ENCODE results near the gene DEFB125. TPM values are rescaled to one million over a fixed set of nuclear protein-coding genes. Genes with fewer than 3 reads are reported as not detected.
"Not testable (repeated sequence)": the region's sequence is repeated elsewhere in the genome, so short reads cannot be mapped to it uniquely, and the experiment has no call there.

DEFB125 gene
- total and polyA plus RNA-seq, 2 donors from 2014 or later, result not detected

DNA sequence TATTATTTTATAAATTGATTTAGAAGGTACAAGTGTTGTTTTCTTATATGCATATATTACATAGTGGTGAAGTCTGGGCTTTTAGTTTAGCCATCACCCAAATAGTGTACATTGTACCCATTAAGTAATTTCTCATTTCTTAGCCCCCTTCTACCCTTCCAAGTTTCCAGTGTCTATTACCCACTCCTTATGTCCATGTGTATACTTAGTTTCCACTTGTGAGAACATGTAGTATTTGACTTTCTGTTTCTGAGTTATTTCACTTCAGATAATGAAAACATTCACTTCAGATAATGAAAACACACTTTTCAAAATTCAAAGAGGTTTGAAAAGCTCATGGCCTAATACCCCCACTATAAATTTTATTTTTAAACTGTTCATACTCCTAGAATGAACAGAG, 14.5 kb downstream of the DEFB125 start:
- TF ChIP-seq, protein P1, sequence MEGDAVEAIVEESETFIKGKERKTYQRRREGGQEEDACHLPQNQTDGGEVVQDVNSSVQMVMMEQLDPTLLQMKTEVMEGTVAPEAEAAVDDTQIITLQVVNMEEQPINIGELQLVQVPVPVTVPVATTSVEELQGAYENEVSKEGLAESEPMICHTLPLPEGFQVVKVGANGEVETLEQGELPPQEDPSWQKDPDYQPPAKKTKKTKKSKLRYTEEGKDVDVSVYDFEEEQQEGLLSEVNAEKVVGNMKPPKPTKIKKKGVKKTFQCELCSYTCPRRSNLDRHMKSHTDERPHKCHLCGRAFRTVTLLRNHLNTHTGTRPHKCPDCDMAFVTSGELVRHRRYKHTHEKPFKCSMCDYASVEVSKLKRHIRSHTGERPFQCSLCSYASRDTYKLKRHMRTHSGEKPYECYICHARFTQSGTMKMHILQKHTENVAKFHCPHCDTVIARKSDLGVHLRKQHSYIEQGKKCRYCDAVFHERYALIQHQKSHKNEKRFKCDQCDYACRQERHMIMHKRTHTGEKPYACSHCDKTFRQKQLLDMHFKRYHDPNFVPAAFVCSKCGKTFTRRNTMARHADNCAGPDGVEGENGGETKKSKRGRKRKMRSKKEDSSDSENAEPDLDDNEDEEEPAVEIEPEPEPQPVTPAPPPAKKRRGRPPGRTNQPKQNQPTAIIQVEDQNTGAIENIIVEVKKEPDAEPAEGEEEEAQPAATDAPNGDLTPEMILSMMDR (IDR thresholded peaks at IDR 0.05; ENCODE audit: borderline replicate concordance, extremely low read depth, insufficient read depth), result no peak
- H3K9ac ChIP-seq (ENCODE audit: low read length in 3 of 3), result no peak overlapping the region
- no peaks in the 10 kb centered on the region for H3K9me3 ChIP-seq (ENCODE audit: control insufficient read depth in 2 of 3, insufficient read depth in 1 of 3, low read length in 3 of 3)
- H3K27me3 ChIP-seq (ENCODE audit: control insufficient read depth, insufficient read depth, low read length), result no peaks in the 10 kb centered on the region
- H3K27ac ChIP-seq (ENCODE audit: low read depth in 2 of 2, low read length in 2 of 2), result no peak overlapping the region
- no peaks in the 10 kb centered on the region for H3K4me1 ChIP-seq (ENCODE audit: control insufficient read depth in 2 of 3, insufficient read depth in 2 of 3, low read depth in 1 of 3, low read length in 3 of 3)
- FAIRE-seq (no peak), DNase-seq (no peak)
- intact Hi-C loops (cut with DNase I), result no loop called here
- no peaks in the 10 kb centered on the region for H3K36me3 ChIP-seq (ENCODE audit: control insufficient read depth in 2 of 3, insufficient read depth in 3 of 3, low read length in 3 of 3)
- H3K4me3 ChIP-seq (ENCODE audit: low read length in 3 of 3), result no peak overlapping the region

DNA sequence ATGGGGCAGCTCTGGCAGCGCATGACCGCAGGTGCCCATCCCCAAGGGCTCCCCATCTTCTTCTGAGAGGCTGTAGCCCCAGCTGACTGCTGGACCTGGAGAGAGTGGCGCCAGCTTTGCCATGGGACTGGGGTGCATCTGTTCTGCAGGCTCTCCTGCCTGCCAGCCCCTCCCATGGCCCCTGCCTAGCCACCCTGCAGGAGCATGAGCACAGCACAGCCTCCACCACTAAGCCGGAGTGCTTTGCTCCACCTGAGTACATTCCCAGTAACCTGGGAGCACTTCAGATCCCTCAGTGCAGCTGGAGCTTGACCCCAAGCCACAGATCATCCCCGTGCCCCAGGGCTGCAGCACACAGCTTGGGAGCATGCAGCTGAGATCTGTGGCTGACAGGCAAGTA, 16.0 kb downstream of the DEFB125 start:
- no peaks in the 10 kb centered on the region for H3K4me1 ChIP-seq (ENCODE audit: control insufficient read depth in 2 of 3, insufficient read depth in 2 of 3, low read depth in 1 of 3, low read length in 3 of 3)
- no peak for FAIRE-seq
- DNase-seq, result peak in 1 of 5 donors; percentile 57
- no peak overlapping the region for H3K27ac ChIP-seq (ENCODE audit: low read depth in 2 of 2, low read length in 2 of 2)
- no peaks in the 10 kb centered on the region for H3K36me3 ChIP-seq (ENCODE audit: control insufficient read depth in 2 of 3, insufficient read depth in 3 of 3, low read length in 3 of 3)
- no peak overlapping the region for H3K9ac ChIP-seq (ENCODE audit: low read length in 3 of 3)
- no peak overlapping the region for H3K4me3 ChIP-seq (ENCODE audit: low read length in 3 of 3)
- H3K27me3 ChIP-seq (ENCODE audit: control insufficient read depth, insufficient read depth, low read length), result no peaks in the 10 kb centered on the region
- TF ChIP-seq, protein P1 (IDR thresholded peaks at IDR 0.05; ENCODE audit: borderline replicate concordance, extremely low read depth, insufficient read depth), result no peak
- intact Hi-C loops (cut with DNase I), result no loop called here
- no peaks in the 10 kb centered on the region for H3K9me3 ChIP-seq (ENCODE audit: control insufficient read depth in 2 of 3, insufficient read depth in 1 of 3, low read length in 3 of 3)

DNA sequence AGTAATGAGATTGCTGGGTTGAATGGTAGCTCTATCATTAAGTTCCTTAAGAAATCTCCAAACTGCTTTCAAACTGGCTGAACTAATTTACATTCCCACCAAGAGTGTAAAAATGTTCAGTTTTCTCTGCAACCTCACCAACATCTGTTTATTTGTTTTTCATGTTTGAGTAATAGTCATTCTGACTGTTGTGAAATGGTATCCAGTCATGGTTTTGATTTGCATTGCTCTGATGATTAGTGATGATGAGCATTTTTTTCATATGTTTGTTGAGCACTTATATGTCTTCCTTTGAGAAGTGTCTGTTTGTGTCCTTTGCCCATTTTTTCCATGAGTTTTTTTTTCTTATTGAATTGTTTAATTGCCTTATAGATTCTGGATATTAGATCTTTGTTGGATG, 24.9 kb downstream of the DEFB125 start:
- TF ChIP-seq, protein P1 (IDR thresholded peaks at IDR 0.05; ENCODE audit: borderline replicate concordance, extremely low read depth, insufficient read depth), result no peak
- FAIRE-seq (no peak), DNase-seq (no peak)
- Histone ChIP-seq H3K4me3 (ENCODE audit: low read length in 3 of 3) (no peak overlapping the region), H3K27me3 (ENCODE audit: control insufficient read depth, insufficient read depth, low read length) (no peaks in the 10 kb centered on the region), H3K27ac (ENCODE audit: low read depth in 2 of 2, low read length in 2 of 2) (no peak overlapping the region), H3K4me1 (ENCODE audit: control insufficient read depth in 2 of 3, insufficient read depth in 2 of 3, low read depth in 1 of 3, low read length in 3 of 3) (no peaks in the 10 kb centered on the region), H3K9me3 (ENCODE audit: control insufficient read depth in 2 of 3, insufficient read depth in 1 of 3, low read length in 3 of 3) (peaks cover 0 to 5% (median 0%) of the 10 kb centered on the region in 3 donors), H3K36me3 (ENCODE audit: control insufficient read depth in 2 of 3, insufficient read depth in 3 of 3, low read length in 3 of 3) (no peaks in the 10 kb centered on the region), H3K9ac (ENCODE audit: low read length in 3 of 3) (no peak overlapping the region)
- intact Hi-C loops (cut with DNase I), result no loop called here

DNA sequence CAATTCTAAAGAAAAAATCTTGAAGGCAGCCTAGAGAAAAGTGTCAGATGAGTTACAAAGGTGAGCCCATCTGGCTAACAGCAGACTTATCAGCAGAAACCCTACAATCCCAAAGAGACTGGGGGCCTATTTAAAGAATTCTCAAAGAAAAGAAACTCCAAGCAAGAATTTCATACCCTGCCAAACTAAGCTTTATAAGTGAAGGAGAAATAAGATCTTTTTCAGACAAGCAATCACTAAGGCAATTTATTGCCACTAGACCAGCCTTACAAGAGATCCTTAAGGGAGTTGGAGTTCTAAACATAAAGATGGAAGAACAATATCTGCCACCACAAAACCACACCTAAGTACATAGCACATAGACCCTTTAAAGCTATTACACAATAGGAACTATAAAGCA, 30.0 kb downstream of the DEFB125 start:
- TF ChIP-seq, protein P1 (IDR thresholded peaks at IDR 0.05; ENCODE audit: borderline replicate concordance, extremely low read depth, insufficient read depth), result no peak
- no peaks in the 10 kb centered on the region for H3K4me1 ChIP-seq (ENCODE audit: control insufficient read depth in 2 of 3, insufficient read depth in 2 of 3, low read depth in 1 of 3, low read length in 3 of 3)
- H3K36me3 ChIP-seq (ENCODE audit: control insufficient read depth in 2 of 3, insufficient read depth in 3 of 3, low read length in 3 of 3), result no peaks in the 10 kb centered on the region
- peaks cover 0 to 7% (median 0%) of the 10 kb centered on the region in 3 donors for H3K9me3 ChIP-seq (ENCODE audit: control insufficient read depth in 2 of 3, insufficient read depth in 1 of 3, low read length in 3 of 3)
- H3K27me3 ChIP-seq (ENCODE audit: control insufficient read depth, insufficient read depth, low read length), result no peaks in the 10 kb centered on the region
- intact Hi-C loops (cut with DNase I), result no loop called here
- no peak overlapping the region for H3K9ac ChIP-seq (ENCODE audit: low read length in 3 of 3)
- no peak overlapping the region for H3K4me3 ChIP-seq (ENCODE audit: low read length in 3 of 3)
- FAIRE-seq (no peak), DNase-seq (no peak)
- no peak overlapping the region for H3K27ac ChIP-seq (ENCODE audit: low read depth in 2 of 2, low read length in 2 of 2)

DNA sequence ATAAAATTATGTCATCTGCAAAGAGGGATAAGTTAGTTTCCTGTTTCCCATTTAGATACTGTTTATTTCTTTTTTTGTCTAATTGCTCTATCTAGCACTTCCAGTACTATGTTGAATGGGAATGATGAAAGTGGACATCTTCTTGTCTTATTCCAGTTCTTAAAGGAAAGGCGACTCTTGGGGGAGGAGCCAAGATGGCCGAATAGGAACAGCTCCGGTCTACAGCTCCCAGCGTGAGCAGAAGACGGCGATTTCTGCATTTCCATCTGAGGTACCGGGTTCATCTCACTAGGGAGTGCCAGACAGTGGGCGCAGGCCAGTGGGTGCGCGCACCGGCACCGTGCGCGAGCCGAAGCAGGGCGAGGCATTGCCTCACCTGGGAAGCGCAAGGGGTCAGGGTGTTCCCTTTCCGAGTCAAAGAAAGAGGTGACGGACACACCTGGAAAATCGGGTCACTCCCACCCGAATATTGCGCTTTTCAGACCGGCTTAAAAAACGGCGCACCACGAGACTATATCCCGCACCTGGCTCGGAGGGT, 42.4 kb downstream of the DEFB125 start:
- H3K9me3 ChIP-seq (ENCODE audit: control insufficient read depth in 2 of 3, insufficient read depth in 1 of 3, low read length in 3 of 3); DNase-seq; FAIRE-seq; intact Hi-C loops (cut with DNase I); H3K27me3 ChIP-seq (ENCODE audit: control insufficient read depth, insufficient read depth, low read length); H3K27ac ChIP-seq (ENCODE audit: low read depth in 2 of 2, low read length in 2 of 2); H3K36me3 ChIP-seq (ENCODE audit: control insufficient read depth in 2 of 3, insufficient read depth in 3 of 3, low read length in 3 of 3); H3K9ac ChIP-seq (ENCODE audit: low read length in 3 of 3); H3K4me3 ChIP-seq (ENCODE audit: low read length in 3 of 3); H3K4me1 ChIP-seq (ENCODE audit: control insufficient read depth in 2 of 3, insufficient read depth in 2 of 3, low read depth in 1 of 3, low read length in 3 of 3): not testable (repeated sequence)

Measured in kidney (tissue), 14 donors.